ENCODE results near the gene CD99.

CD99 gene

DNA sequence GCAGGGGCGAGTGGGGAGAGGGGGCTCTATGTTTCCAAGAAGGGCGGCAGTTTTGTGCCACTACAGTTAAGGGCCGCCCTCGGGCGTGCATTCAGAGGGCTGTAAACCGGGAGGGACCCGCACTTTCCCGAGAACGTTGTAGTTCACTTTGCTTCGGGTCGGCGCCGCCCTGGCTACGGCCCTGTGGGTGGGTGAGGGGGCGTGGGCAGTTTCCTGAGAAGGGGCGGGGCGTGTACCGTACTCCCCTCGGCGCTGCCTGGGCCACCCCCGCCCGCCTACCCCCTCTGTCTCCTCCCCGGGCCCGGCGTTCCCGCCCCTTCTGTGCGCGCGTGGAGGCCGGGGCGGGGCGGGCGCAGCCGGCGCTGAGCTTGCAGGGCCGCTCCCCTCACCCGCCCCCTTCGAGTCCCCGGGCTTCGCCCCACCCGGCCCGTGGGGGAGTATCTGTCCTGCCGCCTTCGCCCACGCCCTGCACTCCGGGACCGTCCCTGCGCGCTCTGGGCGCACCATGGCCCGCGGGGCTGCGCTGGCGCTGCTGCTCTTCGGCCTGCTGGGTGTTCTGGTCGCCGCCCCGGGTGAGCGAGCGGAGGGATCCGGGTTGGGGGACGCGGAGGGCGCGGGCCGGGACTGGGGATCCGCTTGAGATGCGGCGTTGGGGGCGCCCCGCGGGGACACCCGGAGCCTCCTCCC lies at the start of gene CD99 (continued):
- TF ChIP-seq, protein P1, sequence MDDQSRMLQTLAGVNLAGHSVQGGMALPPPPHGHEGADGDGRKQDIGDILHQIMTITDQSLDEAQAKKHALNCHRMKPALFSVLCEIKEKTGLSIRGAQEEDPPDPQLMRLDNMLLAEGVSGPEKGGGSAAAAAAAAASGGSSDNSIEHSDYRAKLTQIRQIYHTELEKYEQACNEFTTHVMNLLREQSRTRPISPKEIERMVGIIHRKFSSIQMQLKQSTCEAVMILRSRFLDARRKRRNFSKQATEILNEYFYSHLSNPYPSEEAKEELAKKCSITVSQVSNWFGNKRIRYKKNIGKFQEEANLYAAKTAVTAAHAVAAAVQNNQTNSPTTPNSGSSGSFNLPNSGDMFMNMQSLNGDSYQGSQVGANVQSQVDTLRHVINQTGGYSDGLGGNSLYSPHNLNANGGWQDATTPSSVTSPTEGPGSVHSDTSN (CRISPR knock-in tag; IDR thresholded peaks at IDR 0.05): peak; percentile 84
- peak; percentile 79 for TF ChIP-seq SP2 (tag by site-specific recombination; IDR thresholded peaks at IDR 0.05)
- TF ChIP-seq, protein P2, sequence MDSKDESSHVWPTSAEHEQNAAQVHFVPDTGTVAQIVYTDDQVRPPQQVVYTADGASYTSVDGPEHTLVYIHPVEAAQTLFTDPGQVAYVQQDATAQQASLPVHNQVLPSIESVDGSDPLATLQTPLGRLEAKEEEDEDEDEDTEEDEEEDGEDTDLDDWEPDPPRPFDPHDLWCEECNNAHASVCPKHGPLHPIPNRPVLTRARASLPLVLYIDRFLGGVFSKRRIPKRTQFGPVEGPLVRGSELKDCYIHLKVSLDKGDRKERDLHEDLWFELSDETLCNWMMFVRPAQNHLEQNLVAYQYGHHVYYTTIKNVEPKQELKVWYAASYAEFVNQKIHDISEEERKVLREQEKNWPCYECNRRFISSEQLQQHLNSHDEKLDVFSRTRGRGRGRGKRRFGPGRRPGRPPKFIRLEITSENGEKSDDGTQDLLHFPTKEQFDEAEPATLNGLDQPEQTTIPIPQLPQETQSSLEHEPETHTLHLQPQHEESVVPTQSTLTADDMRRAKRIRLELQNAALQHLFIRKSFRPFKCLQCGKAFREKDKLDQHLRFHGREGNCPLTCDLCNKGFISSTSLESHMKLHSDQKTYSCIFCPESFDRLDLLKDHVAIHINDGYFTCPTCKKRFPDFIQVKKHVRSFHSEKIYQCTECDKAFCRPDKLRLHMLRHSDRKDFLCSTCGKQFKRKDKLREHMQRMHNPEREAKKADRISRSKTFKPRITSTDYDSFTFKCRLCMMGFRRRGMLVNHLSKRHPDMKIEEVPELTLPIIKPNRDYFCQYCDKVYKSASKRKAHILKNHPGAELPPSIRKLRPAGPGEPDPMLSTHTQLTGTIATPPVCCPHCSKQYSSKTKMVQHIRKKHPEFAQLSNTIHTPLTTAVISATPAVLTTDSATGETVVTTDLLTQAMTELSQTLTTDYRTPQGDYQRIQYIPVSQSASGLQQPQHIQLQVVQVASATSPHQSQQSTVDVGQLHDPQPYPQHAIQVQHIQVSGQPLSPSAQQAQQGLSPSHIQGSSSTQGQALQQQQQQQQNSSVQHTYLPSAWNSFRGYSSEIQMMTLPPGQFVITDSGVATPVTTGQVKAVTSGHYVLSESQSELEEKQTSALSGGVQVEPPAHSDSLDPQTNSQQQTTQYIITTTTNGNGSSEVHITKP (tag by site-specific recombination; IDR thresholded peaks at IDR 0.05): peak; percentile 30; the same call in 1 of the 2 replicates
- TF ChIP-seq, protein P3, sequence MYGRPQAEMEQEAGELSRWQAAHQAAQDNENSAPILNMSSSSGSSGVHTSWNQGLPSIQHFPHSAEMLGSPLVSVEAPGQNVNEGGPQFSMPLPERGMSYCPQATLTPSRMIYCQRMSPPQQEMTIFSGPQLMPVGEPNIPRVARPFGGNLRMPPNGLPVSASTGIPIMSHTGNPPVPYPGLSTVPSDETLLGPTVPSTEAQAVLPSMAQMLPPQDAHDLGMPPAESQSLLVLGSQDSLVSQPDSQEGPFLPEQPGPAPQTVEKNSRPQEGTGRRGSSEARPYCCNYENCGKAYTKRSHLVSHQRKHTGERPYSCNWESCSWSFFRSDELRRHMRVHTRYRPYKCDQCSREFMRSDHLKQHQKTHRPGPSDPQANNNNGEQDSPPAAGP (tag by site-specific recombination; IDR thresholded peaks at IDR 0.05): 0 out of 2 replicates have a peak, but pooled peaks have one; percentile 35
- TF ChIP-seq BCL11A (tag by site-specific recombination; IDR thresholded peaks at IDR 0.05; ENCODE audit: low read depth): no peak
- peak; percentile 90 for TF ChIP-seq ZBTB8A (tag by site-specific recombination; IDR thresholded peaks at IDR 0.05)
- peak; percentile 18; the same call in 1 of the 2 replicates for TF ChIP-seq ZSCAN30 (tag by site-specific recombination; IDR thresholded peaks at IDR 0.05)
- TF ChIP-seq GLIS2 (tag by site-specific recombination; IDR thresholded peaks at IDR 0.05): peak; percentile 26; the same call in 1 of the 2 replicates
- TF ChIP-seq ZNF394 (tag by site-specific recombination; IDR thresholded peaks at IDR 0.05; ENCODE audit: borderline replicate concordance): peak; percentile 60; the same call in 1 of the 2 replicates
- TF ChIP-seq ZNF19 (tag by site-specific recombination; IDR thresholded peaks at IDR 0.05; ENCODE audit: low read depth): no peak
- TF ChIP-seq ZNF146 (tag by site-specific recombination; IDR thresholded peaks at IDR 0.05): 0 out of 2 replicates have a peak, but pooled peaks have one; percentile 22
- TF ChIP-seq KLF8 (tag by site-specific recombination; IDR thresholded peaks at IDR 0.05): peak; percentile 40; the same call in 1 of the 2 replicates
- TF ChIP-seq, protein P4, sequence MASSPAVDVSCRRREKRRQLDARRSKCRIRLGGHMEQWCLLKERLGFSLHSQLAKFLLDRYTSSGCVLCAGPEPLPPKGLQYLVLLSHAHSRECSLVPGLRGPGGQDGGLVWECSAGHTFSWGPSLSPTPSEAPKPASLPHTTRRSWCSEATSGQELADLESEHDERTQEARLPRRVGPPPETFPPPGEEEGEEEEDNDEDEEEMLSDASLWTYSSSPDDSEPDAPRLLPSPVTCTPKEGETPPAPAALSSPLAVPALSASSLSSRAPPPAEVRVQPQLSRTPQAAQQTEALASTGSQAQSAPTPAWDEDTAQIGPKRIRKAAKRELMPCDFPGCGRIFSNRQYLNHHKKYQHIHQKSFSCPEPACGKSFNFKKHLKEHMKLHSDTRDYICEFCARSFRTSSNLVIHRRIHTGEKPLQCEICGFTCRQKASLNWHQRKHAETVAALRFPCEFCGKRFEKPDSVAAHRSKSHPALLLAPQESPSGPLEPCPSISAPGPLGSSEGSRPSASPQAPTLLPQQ (tag by site-specific recombination; IDR thresholded peaks at IDR 0.05): peak; percentile 36; the same call in 1 of the 2 replicates
- peak; percentile 73 for TF ChIP-seq KLF9 (tag by site-specific recombination; IDR thresholded peaks at IDR 0.05; ENCODE audit: low read depth)
- TF ChIP-seq EGR2 (tag by site-specific recombination; IDR thresholded peaks at IDR 0.05; ENCODE audit: low read depth): peak; percentile 91
- TF ChIP-seq ZBTB20 (tag by site-specific recombination; IDR thresholded peaks at IDR 0.05): peak; percentile 71
- TF ChIP-seq, protein P5, sequence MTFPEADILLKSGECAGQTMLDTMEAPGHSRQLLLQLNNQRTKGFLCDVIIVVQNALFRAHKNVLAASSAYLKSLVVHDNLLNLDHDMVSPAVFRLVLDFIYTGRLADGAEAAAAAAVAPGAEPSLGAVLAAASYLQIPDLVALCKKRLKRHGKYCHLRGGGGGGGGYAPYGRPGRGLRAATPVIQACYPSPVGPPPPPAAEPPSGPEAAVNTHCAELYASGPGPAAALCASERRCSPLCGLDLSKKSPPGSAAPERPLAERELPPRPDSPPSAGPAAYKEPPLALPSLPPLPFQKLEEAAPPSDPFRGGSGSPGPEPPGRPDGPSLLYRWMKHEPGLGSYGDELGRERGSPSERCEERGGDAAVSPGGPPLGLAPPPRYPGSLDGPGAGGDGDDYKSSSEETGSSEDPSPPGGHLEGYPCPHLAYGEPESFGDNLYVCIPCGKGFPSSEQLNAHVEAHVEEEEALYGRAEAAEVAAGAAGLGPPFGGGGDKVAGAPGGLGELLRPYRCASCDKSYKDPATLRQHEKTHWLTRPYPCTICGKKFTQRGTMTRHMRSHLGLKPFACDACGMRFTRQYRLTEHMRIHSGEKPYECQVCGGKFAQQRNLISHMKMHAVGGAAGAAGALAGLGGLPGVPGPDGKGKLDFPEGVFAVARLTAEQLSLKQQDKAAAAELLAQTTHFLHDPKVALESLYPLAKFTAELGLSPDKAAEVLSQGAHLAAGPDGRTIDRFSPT (tag by site-specific recombination; IDR thresholded peaks at IDR 0.05): peak; percentile 77
- TF ChIP-seq ZNF561 (tag by site-specific recombination; IDR thresholded peaks at IDR 0.05; ENCODE audit: borderline replicate concordance): peak; percentile 76; the same call in 1 of the 2 replicates
- TF ChIP-seq, protein P6, sequence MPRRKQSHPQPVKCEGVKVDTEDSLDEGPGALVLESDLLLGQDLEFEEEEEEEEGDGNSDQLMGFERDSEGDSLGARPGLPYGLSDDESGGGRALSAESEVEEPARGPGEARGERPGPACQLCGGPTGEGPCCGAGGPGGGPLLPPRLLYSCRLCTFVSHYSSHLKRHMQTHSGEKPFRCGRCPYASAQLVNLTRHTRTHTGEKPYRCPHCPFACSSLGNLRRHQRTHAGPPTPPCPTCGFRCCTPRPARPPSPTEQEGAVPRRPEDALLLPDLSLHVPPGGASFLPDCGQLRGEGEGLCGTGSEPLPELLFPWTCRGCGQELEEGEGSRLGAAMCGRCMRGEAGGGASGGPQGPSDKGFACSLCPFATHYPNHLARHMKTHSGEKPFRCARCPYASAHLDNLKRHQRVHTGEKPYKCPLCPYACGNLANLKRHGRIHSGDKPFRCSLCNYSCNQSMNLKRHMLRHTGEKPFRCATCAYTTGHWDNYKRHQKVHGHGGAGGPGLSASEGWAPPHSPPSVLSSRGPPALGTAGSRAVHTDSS (tag by site-specific recombination; IDR thresholded peaks at IDR 0.05): no peak
- TF ChIP-seq ZNF121 (tag by site-specific recombination; IDR thresholded peaks at IDR 0.05): 0 out of 2 replicates have a peak, but pooled peaks have one; percentile 43
- TF ChIP-seq ZNF76 (tag by site-specific recombination; IDR thresholded peaks at IDR 0.05; ENCODE audit: borderline replicate concordance, low read depth): no peak; the same call in 1 of the 2 replicates
- peak; percentile 14; the same call in 1 of the 2 replicates for TF ChIP-seq ZBTB17 (tag by site-specific recombination; IDR thresholded peaks at IDR 0.05)
- peak; percentile 73; the same call in 1 of the 2 replicates for TF ChIP-seq ZNF223 (tag by site-specific recombination; IDR thresholded peaks at IDR 0.05)
- no peak for TF ChIP-seq ZNF560 (tag by site-specific recombination; IDR thresholded peaks at IDR 0.05; ENCODE audit: borderline replicate concordance)
- TF ChIP-seq ZNF335 (tag by site-specific recombination; conservative IDR thresholded peaks at IDR 0.05): no peak
- peak; percentile 41; the same call in 1 of the 2 replicates for TF ChIP-seq GLIS1 (tag by site-specific recombination; IDR thresholded peaks at IDR 0.05)
- peak; percentile 14; the same call in 1 of the 2 replicates for TF ChIP-seq ZNF610 (tag by site-specific recombination; IDR thresholded peaks at IDR 0.05; ENCODE audit: borderline replicate concordance)
- no peak for TF ChIP-seq ZNF776 (tag by site-specific recombination; IDR thresholded peaks at IDR 0.05; ENCODE audit: borderline replicate concordance)
